Chondrocyte (in vitro differentiated cells): ENCODE results near the gene PIP5K1C. TPM values are rescaled to one million over a fixed set of nuclear protein-coding genes. Genes with fewer than 3 reads are reported as not detected.

Experiments
- DNase-seq: peaks from one replicate; pipeline ENCODE4 v3.0.0; 2021; ENCODE audit warnings: mixed read lengths, low spot score
- H3K27ac Mint-ChIP-seq: one replicate; pipeline ENCODE4 v1.8.0; 2021; ENCODE audit warnings: mild to moderate bottlenecking, moderate library complexity, mixed read lengths; ENCODE audit not compliant: unreplicated experiment
- H3K27me3 Mint-ChIP-seq: 2 replicates; pipeline ENCODE4 v1.8.0; 2021; ENCODE audit warnings: low read depth, mixed read lengths
- H3K36me3 Mint-ChIP-seq: 2 replicates; pipeline ENCODE4 v1.8.0; 2021; ENCODE audit warnings: low read depth, mixed read lengths
- H3K4me1 Mint-ChIP-seq: 2 replicates; pipeline ENCODE4 v1.8.0; 2021; ENCODE audit warnings: low read depth, mild to moderate bottlenecking, mixed read lengths
- H3K4me3 Mint-ChIP-seq: one replicate; pipeline ENCODE4 v1.8.0; 2021; ENCODE audit warnings: mild to moderate bottlenecking, moderate library complexity, mixed read lengths; ENCODE audit not compliant: unreplicated experiment
- H3K9me3 Mint-ChIP-seq: 2 replicates; pipeline ENCODE4 v1.8.0; 2021; ENCODE audit warnings: low read depth, mixed read lengths
- CTCF ChIP-seq: fragments of 200-600 bp; sonication (generic); IDR thresholded peaks from 2 replicates; pipeline ENCODE4 v1.5.0; 2021; ENCODE audit warnings: antibody characterized with exemption, mild to moderate bottlenecking, moderate library complexity
- total RNA-seq: library from RNA; stranded (reverse); gene quantifications from 3 replicates; pipeline ENCODE4 v1.2.1, GENCODE V29; 2021

Gene PIP5K1C
- total RNA-seq, 1 donor from 2014 or later, result 81.0 TPM

DNA sequence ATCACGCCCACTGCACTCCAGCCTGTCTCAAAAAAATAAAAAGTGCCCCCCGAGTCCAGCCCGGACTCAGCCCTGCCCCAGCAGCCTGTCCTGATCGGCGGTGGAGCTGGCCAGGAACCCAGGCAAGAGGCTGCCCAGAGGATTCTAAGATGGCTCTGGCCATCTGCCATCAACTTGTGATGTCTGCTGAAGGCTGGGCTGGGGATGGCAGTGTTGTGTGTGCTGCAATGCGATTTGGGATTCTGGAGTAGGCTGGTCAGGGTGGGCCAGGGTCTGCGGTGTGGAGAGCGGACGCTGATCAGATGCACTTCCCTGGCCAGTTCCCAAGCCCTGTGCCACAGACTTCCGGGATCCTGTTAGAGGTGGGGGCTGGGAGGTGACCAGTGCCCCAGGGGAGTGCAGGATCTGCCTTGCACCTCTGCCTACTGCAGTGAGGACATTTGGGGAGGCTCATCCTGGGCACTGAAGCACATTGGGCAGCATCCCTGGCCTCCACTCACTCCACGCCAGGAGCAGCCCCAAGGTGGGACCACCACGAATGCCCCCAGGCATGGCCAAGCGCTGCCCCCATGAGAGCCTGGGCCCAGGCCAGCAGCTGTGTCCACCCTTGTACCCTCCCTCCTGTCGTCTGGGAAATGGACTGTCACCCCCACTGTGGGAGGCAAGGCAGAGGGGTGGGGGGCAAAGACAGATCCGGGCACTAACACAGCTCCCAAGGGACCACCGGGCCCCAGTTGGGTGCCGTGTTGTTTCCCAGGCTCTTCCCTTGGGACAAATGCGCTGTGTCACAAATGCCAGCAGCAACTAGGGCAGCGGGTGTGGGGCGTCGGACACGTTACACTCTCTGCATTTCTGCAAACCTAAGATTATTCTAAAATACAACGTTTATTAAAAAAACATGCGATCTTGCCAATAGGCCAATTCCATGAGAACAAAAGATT, 90.2 kb downstream of the PIP5K1C start:
- Mint-ChIP-seq H3K4me1 (peaks cover 33% of the 10 kb centered on the region), H3K9me3 (no peaks in the 10 kb centered on the region), H3K27ac (peak overlapping the region; percentile 45), H3K36me3 (peaks cover 3% of the 10 kb centered on the region), H3K4me3 (no peak overlapping the region), H3K27me3 (no peaks in the 10 kb centered on the region)
- DNase-seq, result no peak
- no peak for TF ChIP-seq CTCF

DNA sequence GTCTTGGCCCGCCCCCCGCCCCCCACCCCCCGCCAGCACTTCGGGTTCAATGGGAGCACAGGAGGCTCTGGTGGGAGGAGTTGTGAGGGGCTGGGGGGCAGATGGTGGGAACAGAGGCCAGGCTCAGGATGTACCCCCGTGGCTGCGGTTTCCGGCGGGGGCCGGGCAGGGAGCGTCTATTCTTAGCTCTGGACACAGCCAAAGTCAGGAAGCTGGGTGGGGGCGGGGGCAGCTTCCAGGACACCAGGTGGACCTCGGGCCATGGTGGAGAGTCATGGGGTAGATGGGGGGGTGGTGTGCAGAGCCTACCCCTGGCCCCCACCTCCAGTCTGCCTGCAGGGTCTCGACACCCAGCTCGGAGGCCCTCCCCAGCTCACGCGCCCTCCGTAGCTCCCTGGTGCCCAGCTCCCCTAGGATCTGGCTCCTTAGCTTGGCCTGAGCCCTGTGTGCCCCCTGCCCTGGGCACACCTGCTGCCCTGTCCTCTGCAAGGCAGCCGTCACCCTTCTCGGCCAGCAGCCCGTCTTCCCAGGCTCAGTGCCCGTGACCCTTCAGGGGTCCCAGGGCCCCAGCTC, 91.4 kb downstream of the PIP5K1C start:
- Mint-ChIP-seq H3K9me3 (no peaks in the 10 kb centered on the region), H3K27me3 (no peaks in the 10 kb centered on the region), H3K4me1 (peaks cover 33% of the 10 kb centered on the region), H3K4me3 (no peak overlapping the region), H3K36me3 (peaks cover 3% of the 10 kb centered on the region), H3K27ac (no peak overlapping the region)
- TF ChIP-seq CTCF, result no peak
- no peak for DNase-seq

GRCh38 chr19:3608079-3608641, 92.1 kb downstream of the PIP5K1C start:
- Mint-ChIP-seq H3K27ac (peak overlapping the region; percentile 87), H3K9me3 (no peaks in the 10 kb centered on the region), H3K4me1 (peaks cover 35% of the 10 kb centered on the region), H3K36me3 (peaks cover 3% of the 10 kb centered on the region), H3K27me3 (no peaks in the 10 kb centered on the region), H3K4me3 (peak overlapping the region; percentile 67)
- TF ChIP-seq CTCF, result no peak
- DNase-seq, result no peak

- no peaks in the 10 kb centered on the region for H3K27me3 Mint-ChIP-seq
- H3K4me1 Mint-ChIP-seq, result peaks cover 35% of the 10 kb centered on the region
- H3K27ac Mint-ChIP-seq, result peak overlapping the region; percentile 87
- H3K36me3 Mint-ChIP-seq, result peaks cover 3% of the 10 kb centered on the region
- TF ChIP-seq CTCF, result no peak
- H3K9me3 Mint-ChIP-seq, result no peaks in the 10 kb centered on the region
- peak overlapping the region; percentile 67 for H3K4me3 Mint-ChIP-seq
- DNase-seq, result no peak
Measured at GRCh38 chr19:3607303-3608078, 92.8 kb downstream of the PIP5K1C start.
